ENCODE data around the gene OBSCN. TPM values are rescaled to one million over a fixed set of nuclear protein-coding genes. Genes with fewer than 3 reads are reported as not detected.

The OBSCN gene
- total RNA-seq, 2 experiments from 2014 or later: 80.8 to 82.2 TPM

- CTCF ChIA-PET: no interaction called here
- POLR2A ChIA-PET: no interaction called here
These were observed 179.5 kb downstream of the OBSCN start for GRCh38 chr1:228387321-228387720.

GRCh38 chr1:228390649-228391048, 182.8 kb downstream of the OBSCN start:
- peaks cover 34% of the 10 kb centered on the region for H3K36me3 ChIP-seq (ENCODE audit: insufficient read depth, low read length)
- H3K27me3 ChIP-seq (ENCODE audit: control insufficient read depth in 1 of 2, insufficient read depth in 2 of 2, low read length in 2 of 2): no peaks in the 10 kb centered on the region
- Mint-ChIP-seq H3K27me3 (no peaks in the 10 kb centered on the region), H3K9me3 (no peaks in the 10 kb centered on the region), H3K36me3 (ENCODE audit: low read depth) (peaks cover 25% of the 10 kb centered on the region), H3K4me1 (ENCODE audit: low read depth) (no peaks in the 10 kb centered on the region), H3K27ac (no peak overlapping the region), H3K4me3 (no peak overlapping the region)
- ATAC-seq (ENCODE audit: poor library complexity) (no peak), DNase-seq (no peak)
- intact Hi-C loops (cut with DNase I, micrococcal nuclease): no loop called here
- CTCF ChIA-PET: no interaction called here
- TF ChIP-seq CTCF (IDR thresholded peaks at IDR 0.05): no peak
- no peaks in the 10 kb centered on the region for H3K9me3 ChIP-seq (ENCODE audit: control insufficient read depth in 1 of 2, insufficient read depth in 1 of 2, low read length in 2 of 2)
- H3K4me1 ChIP-seq (ENCODE audit: insufficient read depth, low read length): peaks cover 6% of the 10 kb centered on the region
- POLR2A ChIA-PET: interaction anchor here (1.0 kb wide), 1 partner anchor 14 kb away, joined by 3 read pairs; no protein-coding TSS in a partner anchor
- no peak overlapping the region for H3K27ac ChIP-seq (ENCODE audit: low read depth in 1 of 2, low read length in 2 of 2)
- no peak overlapping the region for H3K4me3 ChIP-seq (ENCODE audit: low read length)

More at GRCh38 chr1:228387321-228387720, 179.5 kb downstream of the OBSCN start:
- intact Hi-C loops (cut with DNase I, micrococcal nuclease): no loop called here
- Histone ChIP-seq H3K27me3 (ENCODE audit: control insufficient read depth in 1 of 2, insufficient read depth in 2 of 2, low read length in 2 of 2) (no peaks in the 10 kb centered on the region), H3K4me1 (ENCODE audit: insufficient read depth, low read length) (no peaks in the 10 kb centered on the region), H3K36me3 (ENCODE audit: insufficient read depth, low read length) (peaks cover 7% of the 10 kb centered on the region), H3K4me3 (ENCODE audit: low read length) (no peak overlapping the region), H3K9me3 (ENCODE audit: control insufficient read depth in 1 of 2, insufficient read depth in 1 of 2, low read length in 2 of 2) (no peaks in the 10 kb centered on the region), H3K27ac (ENCODE audit: low read depth in 1 of 2, low read length in 2 of 2) (no peak overlapping the region)
- Mint-ChIP-seq H3K27me3 (no peaks in the 10 kb centered on the region), H3K36me3 (ENCODE audit: low read depth) (peaks cover 7% of the 10 kb centered on the region), H3K9me3 (no peaks in the 10 kb centered on the region), H3K27ac (no peak overlapping the region), H3K4me3 (no peak overlapping the region), H3K4me1 (ENCODE audit: low read depth) (no peaks in the 10 kb centered on the region)
- DNase-seq (no peak), ATAC-seq (ENCODE audit: poor library complexity) (no peak)
- TF ChIP-seq CTCF (IDR thresholded peaks at IDR 0.05): no peak

GRCh38 chr1:228391411-228392020, 183.7 kb downstream of the OBSCN start:
- CTCF ChIA-PET: no interaction called here
- DNase-seq: no peak
- H3K4me1 ChIP-seq (ENCODE audit: insufficient read depth, low read length): peaks cover 6% of the 10 kb centered on the region
- TF ChIP-seq CTCF (IDR thresholded peaks at IDR 0.05): no peak
- no peak overlapping the region for H3K4me3 Mint-ChIP-seq
- H3K9me3 ChIP-seq (ENCODE audit: control insufficient read depth in 1 of 2, insufficient read depth in 1 of 2, low read length in 2 of 2): no peaks in the 10 kb centered on the region
- intact Hi-C loops (cut with DNase I, micrococcal nuclease): no loop called here
- H3K4me1 Mint-ChIP-seq (ENCODE audit: low read depth): no peaks in the 10 kb centered on the region
- no peak for ATAC-seq (ENCODE audit: poor library complexity)
- POLR2A ChIA-PET: interaction anchor here (1.0 kb wide), 1 partner anchor 14 kb away, joined by 3 read pairs; no protein-coding TSS in a partner anchor
- no peaks in the 10 kb centered on the region for H3K27me3 ChIP-seq (ENCODE audit: control insufficient read depth in 1 of 2, insufficient read depth in 2 of 2, low read length in 2 of 2)
- peaks cover 34% of the 10 kb centered on the region for H3K36me3 Mint-ChIP-seq (ENCODE audit: low read depth)
- H3K9me3 Mint-ChIP-seq: no peaks in the 10 kb centered on the region
- no peak overlapping the region for H3K4me3 ChIP-seq (ENCODE audit: low read length)
- no peak overlapping the region for H3K27ac Mint-ChIP-seq
- peaks cover 42% of the 10 kb centered on the region for H3K36me3 ChIP-seq (ENCODE audit: insufficient read depth, low read length)
- H3K27me3 Mint-ChIP-seq: no peaks in the 10 kb centered on the region
- H3K27ac ChIP-seq (ENCODE audit: low read depth in 1 of 2, low read length in 2 of 2): no peak overlapping the region
